Measurements from ENCODE around the gene GRID1.

Gene GRID1

GRCh38 chr10:86342111-86342863 lies 24.3 kb downstream of the GRID1 start:
- Histone ChIP-seq H3K79me2 (ENCODE audit: low read length) (no peaks in the 10 kb centered on the region), H4K20me1 (ENCODE audit: insufficient read depth, low read length) (no peaks in the 10 kb centered on the region), H3K4me3 (ENCODE audit: low read length) (no peak overlapping the region), H3K9me2 (replicated peaks; ENCODE audit: insufficient read depth, low read length) (no peaks in the 10 kb centered on the region), H2AFZ (ENCODE audit: low read length) (no peak overlapping the region), H3F3A (ENCODE audit: insufficient read depth, low read length) (no peaks in the 10 kb centered on the region), H3K27me3 (replicated peaks; ENCODE audit: insufficient read depth, low read length) (no peaks in the 10 kb centered on the region), H3K36me3 (replicated peaks; ENCODE audit: insufficient read depth, low read length) (no peaks in the 10 kb centered on the region), H3K9me3 (replicated peaks; ENCODE audit: insufficient read depth, low read length) (no peaks in the 10 kb centered on the region), H3K27ac (ENCODE audit: low read length) (no peak overlapping the region), H3K4me1 (ENCODE audit: low read length) (no peaks in the 10 kb centered on the region), H3K9ac (ENCODE audit: low read length) (no peak overlapping the region), H3K4me2 (ENCODE audit: low read depth, low read length) (no peak overlapping the region)
- TF ChIP-seq CTCF (IDR thresholded peaks at IDR 0.05; ENCODE audit: low read length) = no peak
- no peak for TF ChIP-seq EZH2phosphoT487 (IDR thresholded peaks at IDR 0.05; ENCODE audit: low read length)
- TF ChIP-seq EZH2 (optimal IDR thresholded peaks at IDR 0.05; ENCODE audit: low read depth, low read length) = no peak
- DNase-seq = no peak

DNA sequence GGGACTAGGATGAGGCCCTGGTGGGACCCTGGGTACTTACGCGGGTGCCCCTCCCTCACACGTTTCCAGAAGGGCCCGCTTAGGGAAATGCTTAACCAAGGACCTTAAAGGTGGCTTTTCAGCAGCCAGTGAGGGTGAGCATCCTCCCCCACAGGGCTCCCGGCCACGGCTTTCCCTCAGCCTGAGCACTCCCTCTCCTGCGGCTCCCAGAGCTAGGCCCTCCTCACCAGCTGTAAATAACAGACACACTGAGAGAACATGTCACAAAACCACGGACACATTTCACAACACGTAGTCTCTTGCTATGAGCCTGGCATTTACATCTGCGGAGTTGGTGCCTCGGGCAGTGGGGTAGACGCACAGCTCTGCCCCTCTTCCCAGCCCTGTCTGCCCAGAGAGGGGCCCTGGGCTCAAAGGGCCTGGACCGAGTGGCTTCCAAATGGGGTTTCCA lies 25.2 kb downstream of the GRID1 start:
- no peak for DNase-seq
- no peaks in the 10 kb centered on the region for H3K4me1 ChIP-seq (ENCODE audit: low read length)
- TF ChIP-seq EZH2phosphoT487 (IDR thresholded peaks at IDR 0.05; ENCODE audit: low read length) = no peak
- TF ChIP-seq EZH2 (optimal IDR thresholded peaks at IDR 0.05; ENCODE audit: low read depth, low read length) = no peak
- no peak for TF ChIP-seq CTCF (IDR thresholded peaks at IDR 0.05; ENCODE audit: low read length)
- H3F3A ChIP-seq (ENCODE audit: insufficient read depth, low read length) = no peaks in the 10 kb centered on the region
- H3K36me3 ChIP-seq (replicated peaks; ENCODE audit: insufficient read depth, low read length) = no peaks in the 10 kb centered on the region
- H4K20me1 ChIP-seq (ENCODE audit: insufficient read depth, low read length) = no peaks in the 10 kb centered on the region
- H3K79me2 ChIP-seq (ENCODE audit: low read length) = no peaks in the 10 kb centered on the region
- no peak overlapping the region for H3K9ac ChIP-seq (ENCODE audit: low read length)
- H3K9me2 ChIP-seq (replicated peaks; ENCODE audit: insufficient read depth, low read length) = no peaks in the 10 kb centered on the region
- H3K9me3 ChIP-seq (replicated peaks; ENCODE audit: insufficient read depth, low read length) = no peaks in the 10 kb centered on the region
- H3K4me2 ChIP-seq (ENCODE audit: low read depth, low read length) = no peak overlapping the region
- H3K27me3 ChIP-seq (replicated peaks; ENCODE audit: insufficient read depth, low read length) = no peaks in the 10 kb centered on the region
- no peak overlapping the region for H2AFZ ChIP-seq (ENCODE audit: low read length)
- H3K27ac ChIP-seq (ENCODE audit: low read length) = no peak overlapping the region
- no peak overlapping the region for H3K4me3 ChIP-seq (ENCODE audit: low read length)

DNA sequence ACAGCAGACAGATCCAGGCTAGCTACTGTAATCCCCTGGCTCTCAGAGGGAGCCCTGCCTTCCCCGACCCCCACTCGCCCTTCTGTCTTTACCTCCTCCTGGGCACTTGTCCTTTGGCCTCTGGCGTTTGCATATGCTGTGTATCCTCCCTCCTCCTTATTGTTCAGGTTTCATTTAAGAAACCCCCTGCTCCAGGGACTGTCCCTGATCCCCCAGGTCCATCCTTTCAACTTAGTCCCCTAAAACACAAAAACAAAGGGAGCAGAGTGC lies 25.7 kb downstream of the GRID1 start:
- TF ChIP-seq EZH2 (optimal IDR thresholded peaks at IDR 0.05; ENCODE audit: low read depth, low read length) (no peak), CTCF (IDR thresholded peaks at IDR 0.05; ENCODE audit: low read length) (no peak)
- Histone ChIP-seq H3K4me2 (ENCODE audit: low read depth, low read length) (no peak overlapping the region), H3F3A (ENCODE audit: insufficient read depth, low read length) (no peaks in the 10 kb centered on the region), H3K4me3 (ENCODE audit: low read length) (no peak overlapping the region), H3K4me1 (ENCODE audit: low read length) (no peaks in the 10 kb centered on the region), H2AFZ (ENCODE audit: low read length) (no peak overlapping the region), H4K20me1 (ENCODE audit: insufficient read depth, low read length) (no peaks in the 10 kb centered on the region), H3K9me3 (replicated peaks; ENCODE audit: insufficient read depth, low read length) (no peaks in the 10 kb centered on the region), H3K36me3 (replicated peaks; ENCODE audit: insufficient read depth, low read length) (no peaks in the 10 kb centered on the region), H3K27me3 (replicated peaks; ENCODE audit: insufficient read depth, low read length) (no peaks in the 10 kb centered on the region), H3K9me2 (replicated peaks; ENCODE audit: insufficient read depth, low read length) (no peaks in the 10 kb centered on the region), H3K79me2 (ENCODE audit: low read length) (no peaks in the 10 kb centered on the region), H3K9ac (ENCODE audit: low read length) (no peak overlapping the region), H3K27ac (ENCODE audit: low read length) (no peak overlapping the region)
- no peak for DNase-seq
